ENCODE data around the gene FMC1.
"Not testable (repeated sequence)": the region's sequence is repeated elsewhere in the genome, so short reads cannot be mapped to it uniquely, and the experiment has no call there.

Gene FMC1

GRCh38 chr7:139299296-139299695, 41.8 kb upstream of the FMC1 start:
- H3K4me3 ChIP-seq (replicated peaks; ENCODE audit: low read depth, low read length) = no peak overlapping the region
- DNase-seq (ENCODE audit: extremely low read depth, low read depth) = no peak
- TF ChIP-seq CTCF (IDR thresholded peaks at IDR 0.05; ENCODE audit: low read depth, low read length, missing control alignments) = no peak

- no peak overlapping the region for H3K4me3 ChIP-seq (replicated peaks; ENCODE audit: low read depth, low read length)
- DNase-seq (ENCODE audit: extremely low read depth, low read depth) = no peak
- TF ChIP-seq CTCF (IDR thresholded peaks at IDR 0.05; ENCODE audit: low read depth, low read length, missing control alignments) = no peak
Measured at GRCh38 chr7:139300390-139300789, 40.7 kb upstream of the FMC1 start.

GRCh38 chr7:139304517-139304916, 36.6 kb upstream of the FMC1 start:
- DNase-seq (ENCODE audit: extremely low read depth, low read depth) = no peak
- no peak overlapping the region for H3K4me3 ChIP-seq (replicated peaks; ENCODE audit: low read depth, low read length)
- TF ChIP-seq CTCF (IDR thresholded peaks at IDR 0.05; ENCODE audit: low read depth, low read length, missing control alignments) = no peak

- no peak for TF ChIP-seq CTCF (IDR thresholded peaks at IDR 0.05; ENCODE audit: low read depth, low read length, missing control alignments)
- no peak overlapping the region for H3K4me3 ChIP-seq (replicated peaks; ENCODE audit: low read depth, low read length)
- DNase-seq (ENCODE audit: extremely low read depth, low read depth) = no peak
Measured at GRCh38 chr7:139317939-139318505, 23.1 kb upstream of the FMC1 start.

DNA sequence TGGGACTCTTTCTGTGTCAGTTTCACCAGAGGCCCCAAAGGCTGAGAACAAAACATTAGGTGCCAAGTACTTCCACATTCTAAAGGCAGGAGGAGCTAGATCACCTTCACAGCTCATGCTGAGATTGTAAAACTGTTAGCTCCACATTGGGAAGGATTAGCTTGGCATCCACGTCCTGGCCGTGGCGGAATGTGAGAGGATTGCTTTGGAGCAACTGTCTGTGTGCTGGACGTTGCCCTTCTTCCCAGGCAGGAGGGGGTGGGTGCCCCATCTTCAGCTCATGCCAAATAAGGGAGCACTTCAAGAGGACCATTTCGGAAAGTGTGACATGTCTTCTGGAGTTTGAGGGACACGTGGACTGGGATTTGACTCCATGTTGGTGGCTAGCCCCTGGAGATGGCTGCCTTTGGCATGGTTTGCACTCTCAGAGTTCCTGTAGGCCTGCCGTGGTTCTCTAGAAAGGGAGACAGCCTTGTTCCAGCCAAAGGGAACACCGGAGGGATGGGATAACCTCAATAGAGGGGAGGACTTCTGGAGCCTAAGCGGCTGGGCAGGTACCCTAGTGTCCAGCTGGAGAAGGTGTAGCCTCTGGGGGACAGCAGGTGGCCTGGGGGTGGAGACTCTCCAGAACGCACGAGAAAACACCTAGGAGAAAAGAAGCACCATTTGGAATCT, 19.9 kb upstream of the FMC1 start:
- peak; percentile 38 for TF ChIP-seq CTCF (IDR thresholded peaks at IDR 0.05; ENCODE audit: low read depth, low read length, missing control alignments)
- H3K4me3 ChIP-seq (replicated peaks; ENCODE audit: low read depth, low read length) = no peak overlapping the region
- DNase-seq (ENCODE audit: extremely low read depth, low read depth) = no peak

DNA sequence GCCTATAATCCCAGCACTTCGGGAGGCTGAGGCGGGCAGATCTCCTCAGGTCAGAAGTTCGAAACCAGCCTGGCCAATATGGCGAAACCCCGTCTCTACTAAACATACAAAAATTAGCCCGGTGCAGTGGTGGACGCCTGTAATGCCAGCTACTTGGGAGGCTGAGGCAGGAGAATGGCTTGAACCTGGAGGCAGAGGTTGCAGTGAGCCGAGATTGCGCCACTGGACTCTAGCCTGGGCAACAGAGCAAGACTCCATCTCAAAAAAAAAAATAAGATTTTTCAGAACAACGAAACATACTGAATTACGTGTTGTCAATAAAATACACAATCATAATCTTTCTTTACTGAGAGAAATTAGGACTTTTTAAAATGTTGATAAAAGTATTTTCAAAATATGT, 16.4 kb upstream of the FMC1 start:
- DNase-seq (ENCODE audit: extremely low read depth, low read depth); H3K4me3 ChIP-seq (replicated peaks; ENCODE audit: low read depth, low read length): not testable (repeated sequence)

DNA sequence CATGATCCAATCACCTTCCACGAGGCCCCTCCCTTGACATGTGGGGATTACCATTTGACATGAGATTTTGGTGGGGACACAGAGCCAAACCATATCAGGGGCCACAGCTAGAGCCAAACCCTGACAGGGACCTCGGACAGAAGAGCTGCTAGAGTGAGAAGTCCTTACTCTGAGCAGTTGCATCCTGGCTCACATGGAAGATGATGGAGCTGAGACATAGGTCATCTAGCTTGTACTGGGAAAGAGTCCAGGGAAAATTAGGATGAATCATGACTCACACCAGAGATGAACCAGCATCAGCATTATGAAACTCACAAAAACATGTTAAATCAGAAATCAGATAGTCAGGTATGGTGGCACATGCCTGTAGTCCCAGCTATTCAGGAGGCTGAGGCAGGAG, 12.8 kb upstream of the FMC1 start:
- H3K4me3 ChIP-seq (replicated peaks; ENCODE audit: low read depth, low read length) = no peak overlapping the region
- peak; percentile 53 for DNase-seq (ENCODE audit: extremely low read depth, low read depth)

More for the DNA sequence above, 12.8 kb upstream of the FMC1 start:
- no peak for TF ChIP-seq CTCF (IDR thresholded peaks at IDR 0.05; ENCODE audit: low read depth, low read length, missing control alignments)
